Dermis blood vessel endothelial cell (primary cell): Measurements from ENCODE around the gene SLC2A13. TPM values are rescaled to one million over a fixed set of nuclear protein-coding genes. Genes with fewer than 3 reads are reported as not detected.
"Not testable (repeated sequence)": the region's sequence is repeated elsewhere in the genome, so short reads cannot be mapped to it uniquely, and the experiment has no call there.

Experiments used
- DNase-seq: peaks from one replicate; pipeline ENCODE4 v3.0.0; 2010
- total RNA-seq: library from RNA; depleted of rRNA; stranded (reverse); fragments of >200 nt; gene quantifications from 2 replicates; pipeline ENCODE4 v1.2.3, GENCODE V29; 2014

SLC2A13 gene
- total RNA-seq, 1 donor from 2014 or later, result 6.5 TPM

- no peak for DNase-seq
These were observed 182.5 kb downstream of the SLC2A13 start for GRCh38 chr12:39923364-39923763.

- not testable (repeated sequence) for DNase-seq
These were observed 183.3 kb downstream of the SLC2A13 start for GRCh38 chr12:39922598-39922997.

DNA sequence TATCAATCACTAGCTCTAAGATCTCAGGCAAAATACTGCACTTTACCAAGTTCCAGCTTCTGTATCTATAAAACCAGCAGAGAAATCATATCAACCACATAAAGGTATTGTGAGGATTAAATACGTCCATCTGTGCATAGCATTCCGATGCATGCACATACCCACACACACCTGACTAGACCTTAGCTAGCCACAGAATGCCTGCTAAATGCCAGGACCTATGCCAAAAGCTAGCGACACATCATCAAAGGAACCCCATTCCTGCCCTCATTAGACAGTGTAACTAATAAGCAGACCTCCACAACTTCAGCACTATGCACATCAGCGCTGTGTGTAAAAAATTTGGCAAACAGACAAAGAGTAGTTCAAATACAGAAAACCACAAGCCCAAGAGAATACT lies 185.2 kb downstream of the SLC2A13 start:
- no peak for DNase-seq

DNA sequence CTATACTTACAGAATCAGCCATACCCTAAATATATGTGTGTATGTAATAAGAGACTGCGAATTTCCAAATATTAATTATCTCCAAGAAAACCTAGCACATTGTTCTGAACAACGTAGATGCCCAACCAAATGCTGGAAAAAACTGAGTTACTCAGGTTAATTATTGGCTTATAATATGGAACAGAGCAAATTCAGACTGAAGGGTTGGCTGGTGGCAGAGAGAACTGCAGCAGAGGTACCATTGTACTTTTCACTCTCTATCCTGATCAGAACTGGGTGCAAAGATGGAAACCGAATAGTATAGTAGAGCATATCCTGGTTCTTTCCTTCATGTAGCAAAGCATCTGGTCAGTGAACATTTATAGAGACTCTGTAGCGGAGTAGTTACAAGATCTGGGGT lies 185.7 kb downstream of the SLC2A13 start:
- DNase-seq, result no peak

- no peak for DNase-seq
These were observed 186.1 kb downstream of the SLC2A13 start for GRCh38 chr12:39919790-39920189.

DNA sequence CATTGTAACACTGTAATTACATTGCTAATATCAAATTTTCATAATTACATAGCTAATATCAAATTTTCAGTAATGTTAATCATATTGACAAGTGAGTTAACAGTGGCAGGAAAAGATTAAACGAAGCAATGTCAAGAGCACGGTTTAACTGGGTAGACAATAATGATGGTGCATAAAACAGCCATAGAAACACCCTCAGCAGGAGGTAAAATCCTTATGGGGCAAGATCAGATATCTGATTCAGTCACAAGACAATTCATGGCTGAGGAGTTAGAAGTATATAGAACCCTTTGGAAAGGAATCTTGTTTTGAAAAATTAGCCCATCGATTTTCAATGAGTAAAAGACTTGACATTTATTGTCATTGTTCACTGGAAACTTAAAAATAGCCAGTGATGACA lies 190.6 kb downstream of the SLC2A13 start:
- no peak for DNase-seq

GRCh38 chr12:39912211-39912980 lies 193.5 kb downstream of the SLC2A13 start:
- DNase-seq, result no peak

DNA sequence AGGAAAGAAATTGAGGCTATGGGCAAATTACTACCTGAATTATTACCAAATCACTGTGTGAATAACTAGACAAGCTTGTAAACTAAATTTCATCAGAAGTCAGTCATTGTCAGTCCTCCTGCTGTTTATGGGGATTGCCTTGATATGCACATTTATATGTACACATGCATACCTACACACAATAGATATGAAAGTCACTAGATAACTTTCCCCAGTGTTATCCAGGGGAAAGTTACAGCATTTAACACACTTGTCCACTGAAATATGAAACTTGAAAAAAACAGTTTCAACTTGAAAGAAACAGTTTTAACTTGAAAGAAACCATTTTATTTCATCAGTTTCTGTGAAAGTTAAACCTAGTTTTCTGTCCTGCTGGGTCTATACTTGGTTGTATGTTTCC lies 199.6 kb downstream of the SLC2A13 start:
- DNase-seq, result no peak

DNA sequence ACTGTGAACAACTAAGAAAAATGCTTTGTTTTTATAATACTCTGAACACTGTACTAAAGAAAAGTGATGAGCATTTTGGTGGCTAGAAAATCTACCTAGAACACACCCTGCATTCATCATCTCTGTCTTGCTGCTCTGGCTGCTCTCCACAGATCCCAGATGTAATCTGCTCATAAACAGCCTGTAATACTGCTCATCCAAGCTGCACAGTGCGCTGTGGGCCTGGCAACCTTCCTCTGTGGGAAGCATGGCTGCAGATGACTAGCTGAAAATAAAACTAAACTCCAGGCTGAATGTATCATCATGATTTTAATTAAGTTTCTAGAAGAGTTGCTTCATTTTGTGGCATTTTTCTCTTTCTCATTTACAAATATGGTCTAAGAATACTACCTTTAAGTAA lies 200.7 kb downstream of the SLC2A13 start:
- no peak for DNase-seq

DNA sequence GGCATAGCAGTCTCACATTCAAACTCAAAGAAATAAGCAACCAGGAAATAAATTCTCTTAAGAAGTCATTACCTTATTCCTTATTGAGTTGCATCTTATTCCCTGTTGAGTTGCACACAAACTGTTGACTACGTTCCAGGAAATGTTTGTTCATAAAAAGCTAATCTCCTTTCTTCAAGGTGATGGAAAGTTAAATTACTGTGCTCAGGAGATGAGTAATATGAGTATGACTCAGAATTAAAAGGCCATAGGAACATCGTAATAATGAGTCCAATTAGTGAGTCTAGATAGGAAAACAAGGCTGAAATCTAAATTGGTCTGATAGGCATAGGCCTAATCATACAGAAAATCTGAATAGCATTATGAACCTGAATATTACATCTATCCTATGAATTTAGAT lies 203.1 kb downstream of the SLC2A13 start:
- no peak for DNase-seq

DNA sequence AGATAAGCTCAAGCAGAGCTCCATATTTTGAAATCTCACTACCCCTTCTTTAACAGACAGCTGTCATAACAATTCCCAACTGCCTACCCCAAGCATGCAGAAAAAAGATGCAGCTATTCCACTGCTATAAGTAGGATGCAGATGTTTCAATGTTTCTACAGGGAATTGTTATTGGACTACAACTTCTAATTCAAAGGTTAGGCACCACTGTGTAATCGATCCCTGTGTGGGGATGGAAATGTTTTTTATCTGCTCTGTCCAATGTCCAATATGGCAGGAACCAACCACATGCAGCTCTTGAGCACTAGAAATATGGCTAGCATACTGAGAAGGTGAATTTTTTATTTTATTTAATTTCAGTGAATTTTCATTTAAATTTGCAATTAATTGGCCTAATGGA lies 208.6 kb downstream of the SLC2A13 start:
- DNase-seq, result no peak

DNA sequence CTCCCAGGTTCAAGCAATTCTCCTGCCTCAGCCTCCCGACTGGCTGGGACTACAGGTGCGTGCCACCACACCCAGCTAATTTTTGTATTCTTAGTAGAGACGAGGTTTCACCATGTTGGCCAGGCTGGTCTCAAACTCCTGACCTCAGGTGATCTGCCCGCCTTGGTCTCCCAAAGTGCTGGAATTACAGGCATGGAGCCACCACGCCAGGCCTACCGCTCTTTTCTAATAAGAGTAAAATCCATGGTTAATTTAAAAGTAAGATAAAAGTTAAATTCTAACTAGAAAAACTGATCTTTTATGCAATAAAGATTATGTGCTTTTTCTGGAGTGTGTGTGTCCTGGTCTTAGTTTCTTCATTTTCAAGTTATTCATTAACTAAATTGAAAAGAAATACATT lies 212.5 kb downstream of the SLC2A13 start:
- DNase-seq, result not testable (repeated sequence)

- DNase-seq, result no peak
These were observed 213.7 kb downstream of the SLC2A13 start for GRCh38 chr12:39892146-39892545.

GRCh38 chr12:39887856-39888255 lies 218.0 kb downstream of the SLC2A13 start:
- DNase-seq, result no peak

- DNase-seq, result no peak
These were observed 219.8 kb downstream of the SLC2A13 start for GRCh38 chr12:39886106-39886505.

- no peak for DNase-seq
These were observed 221.2 kb downstream of the SLC2A13 start for GRCh38 chr12:39884616-39885125.

DNA sequence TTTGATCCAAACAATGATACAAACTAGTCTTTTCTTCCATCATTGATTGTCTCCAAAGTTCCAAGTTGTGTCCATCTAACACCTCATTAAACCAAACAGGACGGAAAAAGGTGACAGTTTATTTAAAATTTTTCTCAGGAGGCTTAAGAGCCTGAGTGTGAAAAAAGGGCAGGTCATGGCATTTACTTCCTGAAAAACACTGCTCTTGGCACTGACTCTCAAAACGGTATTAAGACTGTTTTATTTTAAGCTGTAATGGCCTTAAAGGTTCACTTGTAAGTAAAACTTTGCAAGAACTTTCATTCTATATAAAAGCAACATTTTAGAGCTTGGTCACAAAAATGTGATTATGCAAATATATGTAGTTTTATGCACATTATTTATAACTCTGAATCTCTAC lies 222.5 kb downstream of the SLC2A13 start:
- DNase-seq, result no peak

DNA sequence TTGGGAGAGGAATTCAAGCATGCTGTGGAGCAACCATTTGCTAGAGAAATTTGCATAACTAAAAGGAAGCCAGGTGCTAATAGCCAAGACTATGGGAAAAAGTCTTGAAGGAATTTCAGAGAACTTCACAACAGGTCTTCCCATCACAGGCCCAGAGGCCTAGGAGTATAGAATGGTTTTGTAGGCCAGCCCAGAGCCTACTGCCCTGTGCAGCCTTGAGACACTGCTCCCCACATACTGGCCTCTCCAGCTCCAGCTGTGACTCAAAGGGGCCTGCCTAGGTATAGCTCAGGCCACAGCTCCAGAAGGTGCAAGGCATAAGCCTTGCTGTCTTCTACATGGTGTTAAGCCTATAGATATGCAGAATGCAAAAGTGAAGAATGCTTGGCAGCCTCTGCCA lies 227.1 kb downstream of the SLC2A13 start:
- no peak for DNase-seq

GRCh38 chr12:39875721-39876120 lies 230.2 kb downstream of the SLC2A13 start:
- DNase-seq, result no peak

- DNase-seq, result no peak
These were observed 231.1 kb downstream of the SLC2A13 start for GRCh38 chr12:39874785-39875184.

DNA sequence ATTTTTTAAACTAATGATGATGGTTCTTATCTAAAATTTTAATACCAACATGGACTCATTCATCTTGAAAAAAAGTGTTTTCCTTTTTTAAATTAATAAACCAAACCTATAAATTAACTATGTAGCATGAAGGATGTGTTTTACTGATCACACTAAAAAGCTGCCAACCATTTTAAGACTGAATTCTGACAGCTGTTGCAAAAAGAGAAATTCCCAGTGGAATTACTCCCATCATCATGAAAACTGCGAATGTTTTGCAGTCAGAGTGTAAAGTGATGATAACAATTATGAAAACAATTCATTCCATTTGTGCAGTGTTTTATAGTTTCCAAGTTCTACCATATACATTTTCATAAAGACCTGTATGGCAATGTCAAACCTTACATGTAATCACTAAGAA lies 232.8 kb downstream of the SLC2A13 start:
- DNase-seq, result no peak

- DNase-seq, result no peak
These were observed 233.5 kb downstream of the SLC2A13 start for GRCh38 chr12:39872425-39872824.

GRCh38 chr12:39868328-39868725 lies 237.6 kb downstream of the SLC2A13 start:
- no peak for DNase-seq

GRCh38 chr12:39867631-39868327 lies 238.1 kb downstream of the SLC2A13 start:
- no peak for DNase-seq
